IMR-90 (cell line): ENCODE results near the gene MALRD1. TPM values are rescaled to one million over a fixed set of nuclear protein-coding genes. Genes with fewer than 3 reads are reported as not detected.

Source experiments
- ATAC-seq: fragments of 200-7000 bp; cut with Tn5 transposase; 2 replicates; pipeline ENCODE4 v1.9.1; 2020; ENCODE audit warnings: low read depth, mild to moderate bottlenecking, moderate library complexity
- BruUV-seq: library from RNA; stranded (reverse); fragments of 400-500 nt; replicated peaks from 2 replicates; lab custom pipeline; 2021; lab: Mats Ljungman, UMichigan
- CTCF ChIA-PET: fragments of 300-600 bp; formaldehyde crosslinking; extraction: SDS; loops from one replicate; lab custom pipeline; 2021; ENCODE audit warnings: antibody characterized with exemption; lab: Yijun Ruan, JAX
- POLR2A ChIA-PET: fragments of 300-600 bp; sonication (Branson Sonifier 250); formaldehyde crosslinking; loops from one replicate; lab custom pipeline; 2022; ENCODE audit warnings: antibody characterized with exemption; ENCODE audit not compliant: unreplicated experiment; lab: Charles Lee
- DNase-seq: peaks from one replicate; pipeline ENCODE4 v3.0.0; 2013
- H2AFZ ChIP-seq: replicated peaks from 2 replicates; pipeline ENCODE3; 2013; ENCODE audit warnings: low read length, mild to moderate bottlenecking; ENCODE audit not compliant: poor library complexity
- H2AK5ac ChIP-seq: 2 replicates; pipeline ENCODE4 v1.6.1; 2013; ENCODE audit warnings: low read depth, low read length, inconsistent platforms
- H2AK9ac ChIP-seq: replicated peaks from 2 replicates; pipeline ENCODE3; 2013; ENCODE audit warnings: mild to moderate bottlenecking, low read depth, low read length, moderate library complexity; ENCODE audit not compliant: poor library complexity
- H2BK120ac ChIP-seq: 2 replicates; pipeline ENCODE4 v1.6.1; 2013; ENCODE audit warnings: low read depth, low read length, inconsistent platforms
- H2BK15ac ChIP-seq: 3 replicates; pipeline ENCODE4 v1.6.1; 2013; ENCODE audit warnings: low read depth, low read length, inconsistent platforms
- H2BK20ac ChIP-seq: 2 replicates; pipeline ENCODE4 v1.6.1; 2013; ENCODE audit warnings: low read depth, mild to moderate bottlenecking, inconsistent platforms, low read length, moderate library complexity
- H2BK5ac ChIP-seq: 2 replicates; pipeline ENCODE4 v1.6.1; 2013; ENCODE audit warnings: mild to moderate bottlenecking, low read depth, low read length, inconsistent platforms; ENCODE audit not compliant: poor library complexity, severe bottlenecking
- H3K14ac ChIP-seq: replicated peaks from 2 replicates; pipeline ENCODE4 v1.6.1; 2013; ENCODE audit warnings: low read depth, low read length, inconsistent platforms
- H3K18ac ChIP-seq: 2 replicates; pipeline ENCODE4 v1.6.1; 2013; ENCODE audit warnings: low read depth, low read length, control low read depth
- H3K23ac ChIP-seq: 2 replicates; pipeline ENCODE4 v1.6.1; 2013; ENCODE audit warnings: low read depth, low read length, inconsistent platforms
- H3K27ac ChIP-seq: 2 replicates; pipeline ENCODE4 v1.5.1; 2013; ENCODE audit warnings: mild to moderate bottlenecking, control low read depth, low read length; ENCODE audit not compliant: insufficient read depth
- H3K27me3 ChIP-seq: 2 replicates; pipeline ENCODE4 v1.6.1; 2013; ENCODE audit warnings: low read length; ENCODE audit not compliant: control insufficient read depth, insufficient read depth
- H3K36me3 ChIP-seq: 2 replicates; pipeline ENCODE4 v1.6.1; 2013; ENCODE audit warnings: low read length, mixed read lengths; ENCODE audit not compliant: control insufficient read depth, insufficient read depth
- H3K4ac ChIP-seq: 2 replicates; pipeline ENCODE4 v1.6.1; 2013; ENCODE audit warnings: low read depth, low read length, inconsistent platforms
- H3K4me1 ChIP-seq: 2 replicates; pipeline ENCODE4 v1.6.1; 2013; ENCODE audit warnings: low read length, mixed read lengths; ENCODE audit not compliant: control insufficient read depth, insufficient read depth
- H3K4me2 ChIP-seq: 2 replicates; pipeline ENCODE4 v1.6.1; 2013; ENCODE audit warnings: low read depth, mild to moderate bottlenecking, control low read depth, low read length, moderate library complexity
- H3K4me3 ChIP-seq: 2 replicates; pipeline ENCODE4 v1.5.1; 2013; ENCODE audit warnings: low read depth, mild to moderate bottlenecking, control low read depth, low read length, moderate library complexity; ENCODE audit not compliant: insufficient read depth
- H3K56ac ChIP-seq: 2 replicates; pipeline ENCODE4 v1.6.1; 2013; ENCODE audit warnings: low read length, inconsistent platforms; ENCODE audit not compliant: insufficient read depth; ENCODE audit errors: extremely low read depth
- H3K79me1 ChIP-seq, 2 experiments: 2 replicates each; pipeline ENCODE4 v1.6.1; 2013; ENCODE audit warnings: low read length in 2 of 2, inconsistent platforms in 1 of 2, low read depth in 1 of 2
- H3K9ac ChIP-seq: 2 replicates; pipeline ENCODE4 v1.6.1; 2013; ENCODE audit warnings: low read depth, low read length, control low read depth
- H3K9me1 ChIP-seq: 2 replicates; pipeline ENCODE4 v1.6.1; 2013; ENCODE audit warnings: low read length, inconsistent platforms; ENCODE audit not compliant: insufficient read depth
- H3K9me3 ChIP-seq: 2 replicates; pipeline ENCODE4 v1.6.1; 2013; ENCODE audit warnings: low read length; ENCODE audit not compliant: control insufficient read depth, insufficient read depth
- H4K20me1 ChIP-seq: 2 replicates; pipeline ENCODE4 v1.6.1; 2013; ENCODE audit warnings: low read length, inconsistent platforms; ENCODE audit not compliant: insufficient read depth
- H4K5ac ChIP-seq: 2 replicates; pipeline ENCODE4 v1.6.1; 2013; ENCODE audit warnings: mild to moderate bottlenecking, low read depth, low read length, control low read depth
- H4K8ac ChIP-seq, 2 experiments: 2 replicates each; pipeline ENCODE4 v1.6.1; 2013; ENCODE audit warnings: low read depth in 2 of 2, low read length in 2 of 2, control low read depth in 1 of 2, inconsistent platforms in 1 of 2
- H4K91ac ChIP-seq: 2 replicates; pipeline ENCODE4 v1.6.1; 2013; ENCODE audit warnings: low read depth, low read length, inconsistent platforms; ENCODE audit not compliant: insufficient read depth
- CEBPB ChIP-seq: IDR thresholded peaks from 2 replicates; pipeline ENCODE4 v1.6.1; 2012; ENCODE audit warnings: low read depth, low read length, improper control_type of control experiment
- CHD1 ChIP-seq: IDR thresholded peaks from 2 replicates; pipeline ENCODE4 v1.6.1; 2012; ENCODE audit warnings: low read depth, low read length, improper control_type of control experiment
- MXI1 ChIP-seq: IDR thresholded peaks from 2 replicates; pipeline ENCODE4 v1.6.1; 2012; ENCODE audit warnings: low read depth, mild to moderate bottlenecking, low read length, moderate library complexity, borderline replicate concordance
- NFE2L2 ChIP-seq: fragments of 150-350 bp; IDR thresholded peaks from 2 replicates; pipeline ENCODE4 v1.6.1; 2016; ENCODE audit warnings: low read depth, mild to moderate bottlenecking, low read length
- POLR2A ChIP-seq: IDR thresholded peaks from 2 replicates; pipeline ENCODE4 v1.6.1; 2012; ENCODE audit warnings: mild to moderate bottlenecking, low read depth, low read length
- RAD21 ChIP-seq: IDR thresholded peaks from 2 replicates; pipeline ENCODE4 v1.6.1; 2012; ENCODE audit warnings: low read length, improper control_type of control experiment
- RCOR1 ChIP-seq: IDR thresholded peaks from 2 replicates; pipeline ENCODE4 v1.6.1; 2012; ENCODE audit warnings: mild to moderate bottlenecking, low read length, improper control_type of control experiment; ENCODE audit not compliant: insufficient replicate concordance
- SMC3 ChIP-seq: fragments of 150-350 bp; IDR thresholded peaks from 2 replicates; pipeline ENCODE4 v1.6.1; 2016; ENCODE audit warnings: low read depth, mild to moderate bottlenecking, antibody characterized with exemption, low read length, moderate library complexity
- WGBS, 2 experiments: methylation state at CpG; one replicate each; pipeline versions ENCODE4 v1.1.5 to v1.1.7; 2013; ENCODE audit warnings: missing lambda C conversion rate in 2 of 2; ENCODE audit not compliant: insufficient read length in 1 of 2; ENCODE audit errors: extremely low coverage in 2 of 2; 5-methylcytosine and 5-hydroxymethylcytosine counted together
- dilution Hi-C: fragments of 300-500 bp; cut with HindIII; formaldehyde crosslinking; loops from one replicate; pipeline ENCODE4 v1.14.3; 2018; ENCODE audit warnings: low sequenced_read_pairs; ENCODE audit not compliant: unreplicated experiment
- in situ Hi-C: fragments of 300-500 bp; cut with MboI; formaldehyde crosslinking; loops from 3 replicates; pipeline ENCODE4 v1.14.3; 2019; ENCODE audit warnings: low sequenced_read_pairs, inconsistent platforms, mixed read lengths
- intact Hi-C: fragments of 100-400 bp; cut with micrococcal nuclease; formaldehyde crosslinking; loops from 2 replicates; pipeline ENCODE4 v1.10.0; 2022
- polyA plus RNA-seq, 3 experiments: library from polyadenylated mRNA; depleted of rRNA; stranded (reverse); fragments of >200 nt; gene quantifications; 2 replicates each; pipeline ENCODE4 v1.2.3, GENCODE V29; 2012; ENCODE audit warnings: low replicate concordance in 1 of 3
- total RNA-seq: library from RNA; depleted of rRNA; stranded (reverse); fragments of >200 nt; gene quantifications from 2 replicates; pipeline ENCODE4 v1.2.3, GENCODE V29; 2012
- TF ChIP-seq, protein P1 (sequence below): conservative IDR thresholded peaks from 2 replicates; pipeline ENCODE4 v1.5.1; 2012; ENCODE audit warnings: mild to moderate bottlenecking, low read depth, low read length, improper control_type of control experiment
- TF ChIP-seq, protein P2 (sequence below): fragments of 150-350 bp; IDR thresholded peaks from 2 replicates; pipeline ENCODE4 v1.6.1; 2017; ENCODE audit warnings: mild to moderate bottlenecking, antibody characterized with exemption, low read length, low read depth
- TF ChIP-seq, protein P3 (sequence below): fragments of 150-350 bp; IDR thresholded peaks from 2 replicates; pipeline ENCODE4 v1.6.1; 2016; ENCODE audit warnings: low read depth, mild to moderate bottlenecking, low read length, moderate library complexity, borderline replicate concordance

Gene MALRD1
- total and polyA plus RNA-seq, 2 of the 4 experiments (the other 2 are of a cell fraction): 0.34 to 1.1 TPM

DNA sequence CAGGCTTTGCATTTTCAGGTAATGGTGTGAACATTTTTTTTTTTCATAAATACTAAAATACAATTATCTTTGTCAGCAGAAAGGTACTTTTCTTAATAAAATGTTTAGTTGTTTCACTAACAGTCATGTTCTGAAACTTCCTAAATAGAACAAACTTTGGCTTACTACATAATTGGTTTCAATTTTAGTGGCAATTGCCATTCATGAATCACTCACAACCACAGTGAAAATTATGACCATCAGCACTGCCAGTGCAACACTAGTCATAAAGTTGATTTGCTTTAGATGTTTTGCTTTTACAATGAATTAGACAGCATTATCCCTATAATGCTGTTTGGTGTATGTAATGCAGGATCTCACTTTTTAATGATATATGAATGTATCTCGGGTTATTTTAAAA lies 470.0 kb downstream of the MALRD1 start:
- DNase-seq: no peak
- dilution Hi-C loops: no loop called here

More for the DNA sequence above, 470.0 kb downstream of the MALRD1 start:
- no peak overlapping the region for H2AK9ac ChIP-seq
- ChIA-PET POLR2A (no interaction called here), CTCF (no interaction called here)
- no peak overlapping the region for H3K18ac ChIP-seq
- no peak overlapping the region for H2BK15ac ChIP-seq
- intact Hi-C loops (no loop called here), in situ Hi-C loops (no loop called here)
- H2BK5ac ChIP-seq: no peak overlapping the region
- TF ChIP-seq SMC3: no peak
- no peak for TF ChIP-seq NFE2L2
- no peak for TF ChIP-seq CEBPB
- TF ChIP-seq, protein P1, sequence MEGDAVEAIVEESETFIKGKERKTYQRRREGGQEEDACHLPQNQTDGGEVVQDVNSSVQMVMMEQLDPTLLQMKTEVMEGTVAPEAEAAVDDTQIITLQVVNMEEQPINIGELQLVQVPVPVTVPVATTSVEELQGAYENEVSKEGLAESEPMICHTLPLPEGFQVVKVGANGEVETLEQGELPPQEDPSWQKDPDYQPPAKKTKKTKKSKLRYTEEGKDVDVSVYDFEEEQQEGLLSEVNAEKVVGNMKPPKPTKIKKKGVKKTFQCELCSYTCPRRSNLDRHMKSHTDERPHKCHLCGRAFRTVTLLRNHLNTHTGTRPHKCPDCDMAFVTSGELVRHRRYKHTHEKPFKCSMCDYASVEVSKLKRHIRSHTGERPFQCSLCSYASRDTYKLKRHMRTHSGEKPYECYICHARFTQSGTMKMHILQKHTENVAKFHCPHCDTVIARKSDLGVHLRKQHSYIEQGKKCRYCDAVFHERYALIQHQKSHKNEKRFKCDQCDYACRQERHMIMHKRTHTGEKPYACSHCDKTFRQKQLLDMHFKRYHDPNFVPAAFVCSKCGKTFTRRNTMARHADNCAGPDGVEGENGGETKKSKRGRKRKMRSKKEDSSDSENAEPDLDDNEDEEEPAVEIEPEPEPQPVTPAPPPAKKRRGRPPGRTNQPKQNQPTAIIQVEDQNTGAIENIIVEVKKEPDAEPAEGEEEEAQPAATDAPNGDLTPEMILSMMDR: no peak
- TF ChIP-seq, protein P2, sequence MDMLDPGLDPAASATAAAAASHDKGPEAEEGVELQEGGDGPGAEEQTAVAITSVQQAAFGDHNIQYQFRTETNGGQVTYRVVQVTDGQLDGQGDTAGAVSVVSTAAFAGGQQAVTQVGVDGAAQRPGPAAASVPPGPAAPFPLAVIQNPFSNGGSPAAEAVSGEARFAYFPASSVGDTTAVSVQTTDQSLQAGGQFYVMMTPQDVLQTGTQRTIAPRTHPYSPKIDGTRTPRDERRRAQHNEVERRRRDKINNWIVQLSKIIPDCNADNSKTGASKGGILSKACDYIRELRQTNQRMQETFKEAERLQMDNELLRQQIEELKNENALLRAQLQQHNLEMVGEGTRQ: no peak
- TF ChIP-seq, protein P3, sequence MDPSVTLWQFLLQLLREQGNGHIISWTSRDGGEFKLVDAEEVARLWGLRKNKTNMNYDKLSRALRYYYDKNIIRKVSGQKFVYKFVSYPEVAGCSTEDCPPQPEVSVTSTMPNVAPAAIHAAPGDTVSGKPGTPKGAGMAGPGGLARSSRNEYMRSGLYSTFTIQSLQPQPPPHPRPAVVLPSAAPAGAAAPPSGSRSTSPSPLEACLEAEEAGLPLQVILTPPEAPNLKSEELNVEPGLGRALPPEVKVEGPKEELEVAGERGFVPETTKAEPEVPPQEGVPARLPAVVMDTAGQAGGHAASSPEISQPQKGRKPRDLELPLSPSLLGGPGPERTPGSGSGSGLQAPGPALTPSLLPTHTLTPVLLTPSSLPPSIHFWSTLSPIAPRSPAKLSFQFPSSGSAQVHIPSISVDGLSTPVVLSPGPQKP: no peak
- no peak for TF ChIP-seq CHD1
- TF ChIP-seq RAD21: no peak
- no peak for TF ChIP-seq RCOR1
- no peak for TF ChIP-seq MXI1
- TF ChIP-seq POLR2A: no peak
- no peak overlapping the region for H4K91ac ChIP-seq
- no peak overlapping the region for H3K4me3 ChIP-seq
- H3K14ac ChIP-seq: no peak overlapping the region
- H3K9me1 ChIP-seq: no peaks in the 10 kb centered on the region
- no peak overlapping the region for H2AFZ ChIP-seq
- H3K27ac ChIP-seq: no peak overlapping the region
- H3K4me1 ChIP-seq: no peaks in the 10 kb centered on the region
- H3K4me2 ChIP-seq: no peak overlapping the region
- H2BK120ac ChIP-seq: no peak overlapping the region
- no peak overlapping the region for H3K4ac ChIP-seq
- no peaks in the 10 kb centered on the region for H3K36me3 ChIP-seq
- no peak overlapping the region for H3K56ac ChIP-seq
- H2BK20ac ChIP-seq: no peak overlapping the region
- H3K9ac ChIP-seq: no peak overlapping the region
- H4K20me1 ChIP-seq: no peaks in the 10 kb centered on the region
- no peak overlapping the region for H4K8ac ChIP-seq
- no peak overlapping the region for H2AK5ac ChIP-seq
- H3K9me3 ChIP-seq: no peaks in the 10 kb centered on the region
- no CpG with 5 or more reads among the region's 1 CpG for WGBS, 2 experiments
- H3K27me3 ChIP-seq: no peaks in the 10 kb centered on the region
- no peak for ATAC-seq
- H3K23ac ChIP-seq: no peak overlapping the region
- H3K79me1 ChIP-seq: no peaks in the 10 kb centered on the region
- no peak overlapping the region for H4K5ac ChIP-seq
- BruUV-seq: no TSS peak
